Right ventricle myocardium superior (tissue), 1 donor: ENCODE data around the gene LYZL1. TPM values are rescaled to one million over a fixed set of nuclear protein-coding genes. Genes with fewer than 3 reads are reported as not detected.
"Not testable (repeated sequence)": the region's sequence is repeated elsewhere in the genome, so short reads cannot be mapped to it uniquely, and the experiment has no call there.

ENCODE experiments used
- ATAC-seq: fragments of 200-7000 bp; cut with Tn5 transposase; one replicate; pipeline ENCODE4 v1.9.1; 2020; ENCODE audit warnings: mild to moderate bottlenecking; ENCODE audit not compliant: poor library complexity
- DNase-seq: peaks from one replicate; pipeline ENCODE4 v3.0.0-alpha.2; 2020
- intact Hi-C: fragments of 100-400 bp; cut with DNase I; formaldehyde crosslinking; loops from one replicate; pipeline ENCODE4 v1.11.2; 2022
- total RNA-seq: library from RNA; stranded (reverse); fragmentation: NEBNext Ultra II Directional; extraction: Animal tissue kit (Norgen Biotek cat#: 25700); gene quantifications from one replicate; pipeline ENCODE4 v1.2.1, GENCODE V29; 2021
- donor health status: DM: no; HTN: yes; CAD: no; lungs with severe emphysema.

The LYZL1 gene
- total RNA-seq, 1 donor from 2014 or later: not detected

DNA sequence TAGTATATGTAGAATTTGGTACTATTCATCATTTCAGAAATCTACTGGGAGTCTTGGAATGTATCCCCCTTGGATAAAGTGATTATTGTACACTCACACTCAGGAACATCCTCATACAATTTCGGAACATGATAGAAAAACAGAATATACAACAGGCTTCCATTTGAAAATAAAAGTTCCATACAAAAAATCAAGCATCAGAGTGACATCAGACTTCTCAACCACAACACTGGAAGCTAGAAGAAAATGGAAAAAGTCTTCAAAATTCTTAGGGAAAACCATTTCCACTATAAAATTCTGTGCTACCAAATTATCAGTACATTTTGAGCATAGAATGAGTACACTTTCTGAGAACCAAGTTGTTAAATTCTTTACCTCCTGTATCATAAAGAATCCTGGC is 8.8 kb downstream of the LYZL1 start:
- DNase-seq: no peak
- intact Hi-C loops: no loop called here
- ATAC-seq: no peak

DNA sequence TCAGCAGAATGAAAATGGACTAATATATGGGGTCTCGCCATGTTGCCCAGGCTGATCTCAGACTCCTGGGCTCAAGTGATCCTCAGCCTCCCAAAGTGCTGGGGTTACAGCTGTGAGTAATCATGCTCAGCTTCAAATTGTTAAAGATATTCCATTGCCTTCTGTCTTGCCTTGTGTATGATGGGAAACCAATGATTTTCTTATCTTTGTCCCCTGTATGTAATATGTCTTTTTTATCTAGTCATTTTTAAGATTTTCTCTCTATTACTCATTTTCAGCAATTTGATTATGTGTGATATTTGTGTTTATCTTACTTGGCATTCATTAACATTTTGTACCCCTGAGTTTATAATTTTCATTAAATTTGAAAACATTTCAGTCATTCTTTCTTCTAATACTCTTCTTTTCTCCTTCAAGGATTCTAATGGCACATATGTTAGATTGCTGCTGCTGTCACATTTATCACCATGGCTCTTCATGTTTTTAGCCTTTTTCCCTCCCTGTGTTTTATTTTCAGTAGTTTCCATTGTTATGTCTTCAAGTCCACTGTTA is 12.6 kb downstream of the LYZL1 start:
- no peak for ATAC-seq
- no peak for DNase-seq
- intact Hi-C loops: loop anchor here (10.0 kb wide), 3 partner anchors 147 to 677 kb away; no protein-coding TSS in a partner anchor

DNA sequence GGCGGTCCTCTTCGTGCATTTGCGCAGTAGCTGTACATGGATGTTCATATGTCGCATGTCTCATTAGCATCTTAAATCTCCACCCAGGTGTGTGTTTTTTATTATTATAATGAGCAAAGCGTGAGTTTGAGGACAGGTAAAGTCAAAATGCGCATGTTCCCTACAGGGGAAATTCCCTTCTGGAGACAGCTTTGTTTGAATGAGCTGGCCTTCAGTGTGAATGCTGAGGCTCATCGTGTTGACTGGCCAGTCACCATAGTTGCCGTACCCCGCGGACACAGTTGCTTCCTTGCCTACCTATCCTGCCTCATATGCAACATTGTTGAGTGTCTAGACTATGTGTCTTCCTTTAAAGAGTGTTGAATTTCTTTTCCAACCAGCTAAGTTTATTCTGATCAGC is 13.6 kb downstream of the LYZL1 start:
- intact Hi-C loops: loop anchor here (10.0 kb wide), 3 partner anchors 148 to 678 kb away; no protein-coding TSS in a partner anchor
- ATAC-seq (no peak), DNase-seq (no peak)

DNA sequence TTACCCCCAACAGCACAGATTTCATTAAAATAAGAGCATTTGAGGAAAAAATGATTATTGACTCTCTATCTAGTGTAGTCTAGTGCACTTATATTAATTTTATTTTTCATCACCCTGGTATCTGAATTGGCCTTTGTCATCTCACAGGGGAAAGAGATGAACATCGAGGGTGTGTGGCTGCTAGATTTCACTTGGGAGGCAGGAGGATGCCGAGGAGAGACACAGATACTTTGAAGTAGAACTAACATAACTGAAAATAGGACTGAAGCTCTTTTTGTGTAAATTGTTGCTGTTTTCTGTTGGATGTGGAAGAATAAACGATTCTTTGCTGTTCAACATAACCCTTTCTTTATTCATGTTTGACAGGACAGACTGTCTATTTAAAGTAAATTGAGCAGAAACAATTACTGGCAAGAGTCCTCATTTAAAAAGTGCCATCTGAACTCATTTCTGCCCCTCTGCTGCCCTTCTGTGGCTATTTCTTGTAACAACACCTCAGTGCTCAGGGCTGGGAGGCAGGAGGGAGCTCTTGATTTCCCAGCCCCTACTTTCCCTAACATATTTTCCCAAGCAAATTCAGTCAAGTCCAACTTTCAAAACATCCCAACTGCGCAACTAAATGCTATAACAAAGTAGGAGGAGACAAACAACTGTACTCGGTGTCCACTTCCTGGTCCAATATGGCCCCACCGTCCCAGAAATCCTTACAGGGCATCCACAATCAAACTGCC is 15.6 kb downstream of the LYZL1 start:
- intact Hi-C loops: loop anchor here (10.0 kb wide), 3 partner anchors 150 to 680 kb away; no protein-coding TSS in a partner anchor
- ATAC-seq (peak; percentile 94), DNase-seq (peak; percentile 52)

DNA sequence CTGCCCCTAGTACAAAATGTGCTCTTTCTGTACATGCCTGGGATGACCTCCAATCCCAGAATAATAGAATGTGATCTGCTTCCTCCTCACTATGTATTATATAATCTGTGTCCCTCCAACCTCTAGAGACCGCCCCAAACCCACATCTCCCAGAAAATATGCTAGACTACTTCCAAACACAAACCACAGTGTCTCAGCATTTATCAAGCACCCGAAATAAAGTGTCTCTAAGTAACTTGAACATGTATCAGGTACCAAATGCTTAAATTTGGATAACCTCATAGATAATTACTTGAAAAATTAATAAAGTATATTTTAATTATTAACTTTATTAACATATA is 16.1 kb downstream of the LYZL1 start:
- DNase-seq: no peak
- intact Hi-C loops: loop anchor here (10.0 kb wide), 3 partner anchors 150 to 680 kb away; no protein-coding TSS in a partner anchor
- no peak for ATAC-seq

DNA sequence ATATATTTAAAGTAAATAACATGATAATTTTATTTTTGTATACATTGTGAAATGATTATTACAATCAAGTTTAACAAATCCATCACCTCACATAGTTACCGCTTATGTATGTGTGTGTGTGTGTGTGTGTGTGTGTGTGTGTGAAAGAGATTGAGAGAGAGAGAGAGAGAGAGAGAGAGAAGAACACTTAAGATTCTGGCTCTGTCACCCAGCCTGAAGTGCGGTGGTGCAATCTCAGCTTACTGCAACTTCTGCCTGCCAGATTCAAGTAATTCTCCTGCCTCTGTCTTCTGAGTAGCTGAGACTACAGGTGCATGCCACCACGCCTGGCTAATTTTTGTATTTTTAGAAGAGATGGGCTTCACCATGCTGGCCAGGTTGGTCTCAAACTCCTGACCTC is 17.8 kb downstream of the LYZL1 start:
- no peak for DNase-seq
- ATAC-seq: no peak
- intact Hi-C loops: loop anchor here (10.0 kb wide), 3 partner anchors 152 to 682 kb away; no protein-coding TSS in a partner anchor

DNA sequence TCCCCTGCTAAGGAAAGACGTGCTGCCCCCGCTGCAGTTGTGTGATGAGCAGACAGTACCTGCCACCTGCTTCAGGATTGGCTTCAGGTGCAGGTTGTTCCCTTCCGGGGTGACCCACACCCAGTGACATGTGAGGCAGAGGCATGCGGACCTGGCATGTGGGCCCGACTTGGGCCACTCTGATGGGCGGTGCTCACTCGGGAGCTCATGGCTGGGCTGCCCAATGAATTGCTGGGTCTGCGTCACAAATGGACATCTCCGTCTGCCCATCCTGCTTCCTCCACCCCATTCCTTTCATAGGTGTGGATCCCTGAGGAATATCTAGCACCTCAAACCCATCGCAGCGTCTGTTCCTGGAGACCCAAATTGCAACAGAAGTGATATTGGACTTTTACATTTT is 19.3 kb downstream of the LYZL1 start:
- not testable (repeated sequence) for DNase-seq, ATAC-seq
- intact Hi-C loops: loop anchor here (10.0 kb wide), 3 partner anchors 153 to 683 kb away; no protein-coding TSS in a partner anchor

DNA sequence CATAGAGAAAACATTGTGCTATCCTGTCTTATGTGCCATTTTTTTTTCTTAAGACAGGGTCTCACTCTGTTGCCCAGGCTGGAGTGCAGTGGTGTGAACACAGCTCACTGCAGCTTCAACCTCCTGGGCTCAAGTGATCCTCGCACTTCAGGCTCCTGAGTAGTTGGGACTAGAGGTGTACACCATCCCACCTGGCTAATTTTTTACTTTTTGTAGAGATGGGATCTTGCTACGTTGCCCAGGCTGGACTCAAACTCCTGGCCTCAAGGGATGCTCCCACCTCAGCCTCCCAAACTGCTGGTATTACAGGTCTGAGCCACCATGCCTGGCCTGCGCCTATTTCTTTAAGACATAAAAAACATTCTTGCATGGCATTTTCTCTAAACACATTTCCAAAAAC is 20.6 kb downstream of the LYZL1 start:
- intact Hi-C loops: loop anchor here (10.0 kb wide), 3 partner anchors 155 to 685 kb away; no protein-coding TSS in a partner anchor
- ATAC-seq (no peak), DNase-seq (no peak)

DNA sequence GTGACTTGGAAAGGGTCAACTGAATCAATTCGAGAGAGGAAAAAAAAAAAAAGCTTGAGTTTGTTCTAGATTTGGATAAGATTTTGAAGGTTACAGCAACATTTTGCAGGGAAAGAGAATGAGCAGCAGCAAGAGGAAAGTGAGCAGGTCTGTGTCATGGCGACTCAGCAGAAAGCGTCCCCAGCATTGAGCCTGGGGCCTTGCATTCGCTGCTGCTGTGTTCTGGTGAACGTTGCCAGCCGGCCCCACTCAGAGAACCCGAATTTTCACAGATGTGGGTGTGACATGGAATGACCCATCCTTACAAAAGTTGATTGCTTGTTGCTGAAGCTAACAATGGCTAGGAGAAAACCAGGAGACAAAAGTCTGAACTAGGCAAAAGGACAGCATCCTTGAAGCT is 21.6 kb downstream of the LYZL1 start:
- DNase-seq, ATAC-seq: not testable (repeated sequence)
- intact Hi-C loops: loop anchor here (5.0 kb wide), 1 partner anchor 643 kb away; no protein-coding TSS in a partner anchor

DNA sequence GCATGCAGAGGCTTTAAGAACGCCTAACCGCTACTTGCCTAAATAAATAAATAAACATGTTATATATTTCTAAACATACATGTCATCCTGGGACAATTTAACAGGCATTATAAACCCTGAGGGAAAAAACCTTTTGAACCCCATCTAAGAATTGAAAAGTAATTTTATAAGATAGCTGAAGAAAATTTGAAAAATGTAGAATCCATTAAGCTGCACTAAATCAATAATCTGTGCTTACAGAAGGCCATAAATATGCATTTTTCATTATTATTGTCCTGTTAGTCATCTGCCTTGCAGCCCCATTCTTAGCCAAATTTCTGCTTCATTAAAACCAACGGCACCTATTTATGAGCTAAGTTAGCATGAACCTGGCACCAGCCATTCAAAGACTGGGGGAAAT is 24.2 kb downstream of the LYZL1 start:
- DNase-seq (no peak), ATAC-seq (no peak)
- intact Hi-C loops: loop anchor here (5.0 kb wide), 1 partner anchor 646 kb away; no protein-coding TSS in a partner anchor

DNA sequence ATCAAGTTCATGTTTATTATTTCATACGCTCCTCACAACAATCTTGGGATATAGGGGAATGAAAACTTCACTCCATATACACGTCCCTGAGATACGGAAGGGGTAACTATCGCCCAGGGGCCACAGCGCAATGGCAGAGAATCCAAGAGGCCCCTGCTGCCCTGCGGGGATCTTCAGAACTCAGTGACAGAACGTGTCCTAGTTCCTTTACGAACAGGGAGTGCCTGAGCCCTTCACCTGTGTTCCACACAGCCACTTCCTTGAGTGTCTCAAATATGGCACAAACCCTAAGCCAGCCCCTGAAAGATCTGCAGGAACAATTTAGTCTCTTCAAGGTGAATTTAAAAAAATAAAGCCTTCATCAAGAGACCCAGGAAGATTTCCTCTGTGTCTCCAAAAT is 25.9 kb downstream of the LYZL1 start:
- intact Hi-C loops: loop anchor here (5.0 kb wide), 1 partner anchor 647 kb away; no protein-coding TSS in a partner anchor
- DNase-seq (no peak), ATAC-seq (no peak)

DNA sequence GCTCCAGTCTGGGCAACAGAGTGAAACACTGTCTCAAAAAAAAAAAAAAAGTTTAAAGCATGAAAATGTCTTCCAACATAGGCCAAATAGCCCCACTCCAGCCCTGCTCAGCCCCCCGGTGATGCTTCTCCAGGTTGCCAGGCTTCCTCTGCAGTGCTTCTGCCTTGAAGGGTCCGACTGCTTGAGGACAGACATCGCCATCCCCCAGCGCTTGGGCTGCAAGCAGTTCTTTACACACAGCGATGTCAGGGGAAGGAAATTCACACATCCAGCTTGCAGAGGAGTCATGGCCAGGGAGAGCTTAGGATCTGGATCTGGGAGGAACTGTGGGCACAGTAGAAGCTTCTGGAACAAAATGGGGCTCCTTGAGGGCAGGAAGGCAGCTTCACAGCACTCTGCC is 26.9 kb downstream of the LYZL1 start:
- DNase-seq (no peak), ATAC-seq (no peak)
- intact Hi-C loops: no loop called here

DNA sequence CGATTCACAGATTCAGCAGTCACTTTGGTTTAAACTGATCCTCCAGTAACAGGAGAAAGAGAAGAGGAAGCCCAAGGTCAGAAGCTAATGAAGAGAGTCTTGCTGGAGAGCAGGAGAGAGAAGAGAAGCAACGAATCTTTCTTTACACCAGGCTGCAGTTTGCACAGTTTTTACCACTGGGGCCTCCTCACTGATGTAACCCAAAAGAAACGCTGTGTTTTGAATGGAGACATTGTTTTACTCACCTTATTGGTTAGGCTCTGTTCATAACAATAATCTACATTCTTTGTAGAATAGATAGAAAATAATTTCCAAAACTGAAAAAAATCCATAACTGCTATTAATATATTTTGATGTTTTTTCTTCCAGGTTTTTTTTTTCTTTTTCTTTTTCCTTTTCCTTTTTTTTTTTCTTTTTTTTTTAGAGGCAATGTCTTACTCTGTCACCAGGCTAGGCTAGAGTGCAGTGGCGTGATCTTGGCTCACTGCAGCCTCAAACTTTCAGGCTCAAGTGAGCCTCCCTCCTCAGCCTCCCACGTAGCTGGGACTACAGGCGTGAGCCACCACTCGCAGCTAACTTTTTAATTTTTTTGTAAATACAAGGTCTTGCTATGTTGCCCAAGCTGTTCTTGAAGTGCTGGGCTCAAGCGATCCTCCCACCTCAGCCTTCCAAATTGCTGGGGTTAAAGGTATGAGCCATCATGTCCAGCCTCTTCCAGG is 27.6 kb downstream of the LYZL1 start:
- intact Hi-C loops: no loop called here
- ATAC-seq (no peak), DNase-seq (no peak)

DNA sequence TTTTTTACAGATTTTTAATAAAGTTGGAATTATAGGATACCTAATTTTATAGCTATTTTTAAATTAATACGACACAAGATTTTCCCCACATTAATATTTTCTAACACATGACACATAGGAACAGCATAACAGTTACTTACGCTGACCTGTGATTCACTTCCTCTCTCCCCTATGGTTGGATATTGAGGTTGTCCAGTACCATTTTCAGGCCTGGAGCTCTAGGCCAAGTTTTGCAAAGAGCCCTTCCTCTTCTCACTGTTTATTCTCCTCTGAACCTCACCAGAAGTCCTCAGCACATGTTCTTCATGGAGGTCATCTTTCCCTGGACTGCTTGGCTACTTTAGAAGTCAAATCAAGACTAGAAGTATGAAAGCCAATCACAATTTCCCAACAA is 28.2 kb downstream of the LYZL1 start:
- intact Hi-C loops: no loop called here
- DNase-seq (no peak), ATAC-seq (no peak)

DNA sequence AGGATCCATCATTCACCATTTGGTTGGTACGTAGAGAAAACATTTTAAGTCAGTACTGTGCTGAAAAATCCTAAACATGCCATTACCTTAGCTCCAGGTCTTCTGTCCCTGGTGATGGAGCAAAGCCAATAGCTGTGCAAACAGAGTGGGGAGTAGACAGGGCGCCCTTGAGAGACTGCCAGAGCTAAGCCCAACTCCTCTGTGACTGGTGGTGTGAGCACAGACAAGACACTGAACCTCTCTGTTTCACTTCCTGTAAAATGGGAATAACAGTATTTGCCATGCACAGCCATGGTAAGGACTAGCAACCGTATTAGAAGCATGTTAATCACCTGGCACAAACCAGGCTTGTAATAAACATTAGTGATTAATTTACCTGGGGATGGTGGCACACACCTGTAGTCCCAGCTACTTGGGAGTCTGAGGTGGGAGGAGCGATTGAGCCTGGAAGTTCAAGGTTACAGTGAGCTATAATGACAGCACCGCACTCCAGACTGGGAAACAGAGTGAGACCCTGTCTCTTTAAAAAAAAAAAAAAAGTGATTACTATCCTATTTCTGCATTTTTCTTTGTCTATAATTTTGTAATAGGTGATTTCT is 28.7 kb downstream of the LYZL1 start:
- no peak for DNase-seq
- intact Hi-C loops: no loop called here
- no peak for ATAC-seq

DNA sequence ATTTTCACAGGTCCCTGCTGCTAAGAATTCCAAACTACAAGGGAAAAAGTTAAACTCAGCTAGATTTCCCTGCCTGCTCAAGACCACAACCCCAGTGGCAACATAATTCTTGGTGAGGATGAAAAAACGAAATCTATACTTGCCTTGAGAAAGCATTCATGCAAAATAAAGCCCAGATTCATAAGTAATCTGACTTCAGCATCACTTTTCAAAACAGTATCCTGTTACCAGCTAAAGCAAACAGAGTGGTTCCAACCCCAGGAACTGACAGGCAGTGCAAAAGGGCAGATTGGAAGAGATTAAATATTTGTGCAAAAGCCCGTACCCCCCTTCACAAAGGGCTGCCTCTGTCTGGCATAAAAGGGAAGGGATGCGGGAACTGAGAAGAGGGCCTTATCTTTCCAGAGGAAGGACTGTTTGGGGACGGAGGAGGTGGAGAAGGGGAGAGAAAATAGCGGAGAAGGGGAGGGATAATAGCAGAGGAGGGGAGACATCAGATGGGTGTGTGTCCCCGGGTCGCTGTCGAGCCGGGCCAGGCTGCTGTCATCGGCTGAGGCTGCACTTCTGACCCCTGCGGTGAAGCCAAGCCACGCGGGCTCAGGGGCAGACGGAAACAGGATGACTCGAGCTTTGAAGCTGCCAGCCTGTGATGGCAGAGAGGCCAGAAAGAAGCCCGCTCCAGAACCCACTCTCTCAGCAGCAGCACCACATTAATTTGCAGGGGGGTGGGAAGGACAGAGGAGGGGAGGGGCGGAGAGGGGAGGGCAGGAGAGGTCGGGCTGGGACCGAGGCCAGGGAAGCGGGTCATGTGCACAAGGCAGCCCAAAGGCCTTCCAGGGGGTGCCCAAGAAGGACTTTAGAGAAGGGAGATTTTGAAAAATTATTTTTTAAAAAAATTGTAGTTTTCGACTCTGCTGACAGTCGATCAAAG is 29.5 kb downstream of the LYZL1 start:
- intact Hi-C loops: not testable (repeated sequence)
- ATAC-seq (peak; percentile 88), DNase-seq (peak; percentile 79)

DNA sequence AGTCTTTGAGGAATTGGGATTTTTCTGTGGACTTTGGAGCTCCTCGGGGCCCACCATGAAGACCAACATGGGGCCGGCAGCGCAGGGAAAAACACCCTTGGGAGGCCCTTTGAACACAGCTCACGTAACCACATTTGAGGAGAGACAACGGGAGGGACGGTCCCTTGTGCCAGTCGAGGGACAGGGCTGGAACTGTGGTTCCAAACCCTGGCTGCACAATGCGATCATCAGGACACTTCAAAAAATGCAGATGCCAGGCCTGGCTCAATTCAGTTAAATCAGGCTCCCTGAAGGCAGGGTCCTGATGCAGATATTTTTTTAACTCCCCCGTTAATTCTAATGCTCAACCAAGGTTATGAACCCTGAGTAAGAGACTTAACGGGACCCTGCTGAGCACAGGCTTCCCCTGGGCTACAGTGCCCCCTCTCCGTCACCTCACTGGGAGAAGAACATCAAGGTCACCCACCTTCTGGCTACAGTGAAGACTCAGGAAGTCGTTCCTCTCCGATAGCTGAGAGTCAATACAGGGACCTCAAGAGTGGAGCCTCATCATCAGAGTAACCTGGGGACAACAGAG is 30.4 kb downstream of the LYZL1 start:
- DNase-seq: no peak
- intact Hi-C loops: no loop called here
- peak; percentile 7 for ATAC-seq

DNA sequence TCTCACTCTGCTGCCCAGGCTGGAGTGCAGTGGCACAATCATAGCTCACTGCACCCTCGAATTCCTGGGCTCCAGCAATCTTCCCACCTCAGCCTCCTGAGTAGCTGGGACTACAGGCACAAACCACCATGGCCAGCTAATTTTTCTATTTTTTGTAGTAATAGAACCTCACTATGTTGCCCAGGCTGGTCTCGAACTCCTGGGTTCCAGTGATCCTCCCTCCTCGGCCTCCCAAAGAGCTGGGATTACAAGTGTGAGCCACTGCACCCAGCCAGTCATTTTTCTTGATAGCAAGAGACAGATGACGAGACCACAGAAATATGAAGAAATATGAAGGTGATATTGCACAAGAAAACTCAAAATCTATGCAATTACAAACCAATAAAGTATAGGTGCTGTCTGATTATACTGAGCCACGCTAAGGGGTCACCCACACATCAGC is 31.8 kb downstream of the LYZL1 start:
- intact Hi-C loops, DNase-seq, ATAC-seq: not testable (repeated sequence)
